ENCODE results near the gene HLTF.

The HLTF gene

DNA sequence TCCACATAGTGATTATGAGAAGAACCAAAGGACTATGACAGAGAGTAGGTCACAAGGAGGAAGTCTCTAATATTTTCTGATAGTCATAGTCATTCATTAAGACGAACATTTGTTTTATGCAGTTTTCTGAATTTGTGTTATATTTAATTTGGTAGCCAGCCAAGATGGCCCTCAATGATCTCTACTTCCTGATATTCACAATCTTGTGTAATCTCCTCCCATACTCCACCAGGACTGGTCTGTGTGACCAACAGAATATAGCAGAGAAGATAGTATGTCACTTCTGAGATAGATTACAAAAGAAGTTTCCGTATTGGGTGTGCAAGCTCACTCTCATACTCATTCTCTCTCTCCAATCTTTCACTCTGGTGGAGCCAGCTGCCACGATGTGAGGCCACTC, 30.8 kb downstream of the HLTF start:
- Histone ChIP-seq H3K36me3 (ENCODE audit: control insufficient read depth, insufficient read depth, low read length) (peaks cover 11% of the 10 kb centered on the region), H3K4me1 (ENCODE audit: control insufficient read depth, insufficient read depth, low read length) (no peaks in the 10 kb centered on the region), H3K27me3 (ENCODE audit: control insufficient read depth, insufficient read depth, low read length, poor library complexity, severe bottlenecking) (no peaks in the 10 kb centered on the region), H3K27ac (ENCODE audit: insufficient read depth, low read depth, low read length, poor library complexity, severe bottlenecking) (no peak overlapping the region), H3K9me3 (ENCODE audit: control insufficient read depth, low read length) (no peaks in the 10 kb centered on the region), H3K4me3 (ENCODE audit: insufficient read depth, low read depth, low read length) (no peak overlapping the region)
- 97 to 100% methylated on average over 2 to 3 of the region's 3 CpGs for WGBS, 2 experiments

DNA sequence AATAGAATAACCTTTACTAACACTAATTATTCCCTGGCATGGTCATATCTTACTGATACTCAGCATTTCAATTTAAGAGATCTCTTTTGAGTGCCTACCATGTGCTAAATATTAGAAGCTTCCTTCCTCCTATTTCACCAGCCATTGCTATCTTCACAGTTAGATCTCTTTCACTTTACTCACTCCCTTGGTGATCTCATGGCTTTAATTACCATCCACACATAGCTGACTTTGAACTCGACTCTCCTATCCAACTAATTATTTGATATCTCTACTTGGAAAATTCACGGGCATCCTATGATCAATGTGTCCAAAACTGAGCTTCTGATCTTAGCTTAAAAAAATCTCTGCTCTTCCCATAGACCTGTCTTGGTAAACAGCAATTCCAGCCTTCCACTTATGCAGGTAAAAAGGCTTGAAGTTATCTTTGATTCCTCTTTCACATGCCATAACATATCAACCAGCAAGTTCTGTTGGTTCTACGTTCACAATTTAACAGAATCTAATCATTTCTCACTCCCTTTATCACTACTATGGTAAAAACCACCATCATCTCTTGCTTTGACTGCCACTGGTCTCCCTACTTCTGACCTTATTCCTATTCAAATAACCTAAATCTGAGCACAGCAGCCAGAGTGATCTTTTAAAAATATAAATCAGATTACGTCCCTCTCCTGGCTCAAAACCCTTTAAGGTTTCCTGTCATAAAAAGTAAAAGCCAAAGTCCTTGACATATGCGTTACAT, 41.8 kb downstream of the HLTF start:
- Histone ChIP-seq H3K36me3 (ENCODE audit: control insufficient read depth, insufficient read depth, low read length) (peaks cover 6% of the 10 kb centered on the region), H3K4me3 (ENCODE audit: insufficient read depth, low read depth, low read length) (no peak overlapping the region), H3K9me3 (ENCODE audit: control insufficient read depth, low read length) (no peaks in the 10 kb centered on the region), H3K27ac (ENCODE audit: insufficient read depth, low read depth, low read length, poor library complexity, severe bottlenecking) (no peak overlapping the region), H3K27me3 (ENCODE audit: control insufficient read depth, insufficient read depth, low read length, poor library complexity, severe bottlenecking) (no peaks in the 10 kb centered on the region), H3K4me1 (ENCODE audit: control insufficient read depth, insufficient read depth, low read length) (no peaks in the 10 kb centered on the region)
- WGBS, 2 experiments, result 91 to 95% methylated on average over 5 of the region's 5 CpGs

DNA sequence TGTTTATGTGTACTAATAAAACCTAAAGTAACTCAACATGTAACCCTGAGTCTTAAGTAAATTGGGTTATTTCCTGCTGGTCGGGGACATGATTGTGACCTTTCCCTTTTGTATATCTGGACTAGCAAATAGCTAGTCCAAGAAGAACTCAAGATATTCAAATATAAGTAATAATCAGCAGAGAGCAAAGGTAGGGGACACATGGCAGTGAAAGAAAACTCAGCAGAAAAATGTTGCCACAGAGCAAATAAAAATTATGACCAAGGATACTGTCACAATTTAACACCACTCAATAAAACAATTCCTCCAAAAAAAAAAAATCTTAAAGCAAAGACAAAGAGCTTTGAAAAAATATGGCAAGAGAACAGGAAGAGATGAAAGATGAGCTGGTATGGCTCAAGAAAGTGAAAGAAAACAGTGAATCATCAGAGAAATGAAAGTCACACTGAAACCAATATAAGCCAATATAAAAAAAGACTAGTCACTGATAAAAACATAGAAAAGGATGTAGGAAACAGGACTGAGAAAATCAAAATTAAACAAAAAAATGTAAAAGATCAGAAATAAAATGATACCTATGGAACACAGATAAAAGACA, 43.4 kb downstream of the HLTF start:
- H3K36me3 ChIP-seq (ENCODE audit: control insufficient read depth, insufficient read depth, low read length), result peaks cover 17% of the 10 kb centered on the region
- H3K4me1 ChIP-seq (ENCODE audit: control insufficient read depth, insufficient read depth, low read length), result no peaks in the 10 kb centered on the region
- 86% methylated on average over 1 of the region's 1 CpG; no CpG with 5 or more reads in 1 of the 2 experiments for WGBS, 2 experiments
- H3K27me3 ChIP-seq (ENCODE audit: control insufficient read depth, insufficient read depth, low read length, poor library complexity, severe bottlenecking), result no peaks in the 10 kb centered on the region
- no peaks in the 10 kb centered on the region for H3K9me3 ChIP-seq (ENCODE audit: control insufficient read depth, low read length)
- H3K27ac ChIP-seq (ENCODE audit: insufficient read depth, low read depth, low read length, poor library complexity, severe bottlenecking), result no peak overlapping the region
- H3K4me3 ChIP-seq (ENCODE audit: insufficient read depth, low read depth, low read length), result no peak overlapping the region

DNA sequence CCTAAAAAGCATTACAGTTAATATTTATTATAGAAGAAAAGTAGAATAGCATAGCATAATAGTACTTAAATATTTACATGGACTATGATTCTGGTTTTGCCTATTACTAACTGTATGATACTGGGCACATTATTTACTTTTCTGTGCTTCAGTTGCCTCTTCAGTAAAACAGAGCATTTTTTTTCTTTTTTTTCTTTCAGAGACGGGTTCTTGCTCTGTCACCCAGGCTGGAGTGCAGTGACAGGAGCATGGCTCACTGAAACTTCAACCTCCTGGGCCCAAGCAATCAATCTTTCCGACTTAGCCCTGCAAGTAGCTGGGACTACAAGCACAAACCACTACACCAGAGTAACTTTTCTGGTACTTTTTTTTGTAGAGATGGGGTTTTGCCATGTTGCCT, 48.0 kb downstream of the HLTF start:
- no peaks in the 10 kb centered on the region for H3K9me3 ChIP-seq (ENCODE audit: control insufficient read depth, low read length)
- no peak overlapping the region for H3K4me3 ChIP-seq (ENCODE audit: insufficient read depth, low read depth, low read length)
- H3K27me3 ChIP-seq (ENCODE audit: control insufficient read depth, insufficient read depth, low read length, poor library complexity, severe bottlenecking), result no peaks in the 10 kb centered on the region
- peak overlapping the region; percentile 4 for H3K27ac ChIP-seq (ENCODE audit: insufficient read depth, low read depth, low read length, poor library complexity, severe bottlenecking)
- 88 to 90% methylated on average over 2 of the region's 2 CpGs for WGBS, 2 experiments
- no peaks in the 10 kb centered on the region for H3K4me1 ChIP-seq (ENCODE audit: control insufficient read depth, insufficient read depth, low read length)
- H3K36me3 ChIP-seq (ENCODE audit: control insufficient read depth, insufficient read depth, low read length), result peaks cover 21% of the 10 kb centered on the region

DNA sequence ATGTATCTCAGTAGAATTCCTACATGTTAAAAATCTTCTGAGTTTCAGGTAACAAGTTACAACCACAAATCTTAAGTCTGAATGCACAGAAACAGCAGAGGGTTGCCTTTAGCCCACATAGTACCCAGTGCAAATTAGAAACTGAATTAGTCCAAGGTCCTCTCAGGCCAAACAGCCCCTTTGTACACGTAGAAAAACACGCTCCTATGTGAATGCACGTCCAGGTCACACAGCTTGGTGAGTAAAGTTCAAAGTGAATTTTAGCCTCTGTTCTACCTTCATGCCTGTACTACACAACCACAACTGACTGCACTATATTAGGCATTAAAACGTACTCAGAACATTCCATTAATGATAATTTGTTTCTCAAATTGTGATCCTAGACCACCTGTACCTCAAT, 48.6 kb downstream of the HLTF start:
- WGBS, 2 experiments, result 91 to 95% methylated on average over 4 of the region's 4 CpGs

DNA sequence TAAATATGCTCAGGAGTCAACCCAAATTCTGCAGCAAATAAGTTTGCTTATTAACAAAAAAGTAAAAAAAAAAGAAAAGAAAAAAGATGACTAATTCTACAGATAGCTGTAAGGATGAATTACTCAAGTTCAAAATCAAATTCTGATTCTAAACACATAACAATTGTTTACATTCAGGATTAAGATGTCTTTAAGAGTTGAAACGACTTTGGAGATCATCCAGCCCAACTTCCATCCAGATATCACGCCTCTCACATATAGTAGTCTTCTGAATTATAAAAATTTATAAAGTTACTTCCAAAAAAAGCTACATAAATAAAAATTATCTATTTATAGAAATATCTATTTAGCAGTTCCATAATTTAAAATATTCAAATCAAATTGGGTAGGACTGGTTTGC, 55.2 kb downstream of the HLTF start:
- Histone ChIP-seq H3K36me3 (ENCODE audit: control insufficient read depth, insufficient read depth, low read length) (peaks cover 4% of the 10 kb centered on the region), H3K27ac (ENCODE audit: insufficient read depth, low read depth, low read length, poor library complexity, severe bottlenecking) (no peak overlapping the region), H3K4me3 (ENCODE audit: insufficient read depth, low read depth, low read length) (no peak overlapping the region), H3K27me3 (ENCODE audit: control insufficient read depth, insufficient read depth, low read length, poor library complexity, severe bottlenecking) (no peaks in the 10 kb centered on the region), H3K9me3 (ENCODE audit: control insufficient read depth, low read length) (no peaks in the 10 kb centered on the region), H3K4me1 (ENCODE audit: control insufficient read depth, insufficient read depth, low read length) (no peaks in the 10 kb centered on the region)
- 80% methylated on average over 1 of the region's 2 CpGs; no CpG with 5 or more reads in 1 of the 2 experiments for WGBS, 2 experiments

More for the DNA sequence above, 48.6 kb downstream of the HLTF start:
- Histone ChIP-seq H3K27me3 (ENCODE audit: control insufficient read depth, insufficient read depth, low read length, poor library complexity, severe bottlenecking) (no peaks in the 10 kb centered on the region), H3K36me3 (ENCODE audit: control insufficient read depth, insufficient read depth, low read length) (peaks cover 21% of the 10 kb centered on the region), H3K9me3 (ENCODE audit: control insufficient read depth, low read length) (no peaks in the 10 kb centered on the region), H3K4me1 (ENCODE audit: control insufficient read depth, insufficient read depth, low read length) (no peaks in the 10 kb centered on the region), H3K27ac (ENCODE audit: insufficient read depth, low read depth, low read length, poor library complexity, severe bottlenecking) (no peak overlapping the region), H3K4me3 (ENCODE audit: insufficient read depth, low read depth, low read length) (no peak overlapping the region)

DNA sequence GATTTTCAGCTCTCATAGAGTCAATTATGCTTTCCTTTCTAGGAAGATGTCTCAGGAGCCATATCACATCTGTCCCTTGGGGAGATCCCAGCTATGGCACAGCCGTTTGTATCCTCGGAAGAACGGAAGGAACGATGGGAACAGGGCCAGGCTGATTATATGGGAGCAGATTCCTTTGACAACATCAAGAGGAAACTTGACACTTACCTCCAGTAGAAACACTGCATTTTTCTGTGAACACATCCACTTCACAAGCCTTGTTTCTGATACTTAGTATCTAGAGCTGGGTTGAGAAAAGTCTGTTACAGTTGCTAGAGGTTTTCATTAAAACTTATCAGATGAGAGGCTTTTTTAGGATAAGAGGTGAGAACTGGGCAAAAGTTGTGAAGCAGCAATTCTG, 59.6 kb downstream of the HLTF start:
- Histone ChIP-seq H3K36me3 (ENCODE audit: control insufficient read depth, insufficient read depth, low read length) (peaks cover 18% of the 10 kb centered on the region), H3K4me1 (ENCODE audit: control insufficient read depth, insufficient read depth, low read length) (no peaks in the 10 kb centered on the region), H3K27ac (ENCODE audit: insufficient read depth, low read depth, low read length, poor library complexity, severe bottlenecking) (no peak overlapping the region), H3K9me3 (ENCODE audit: control insufficient read depth, low read length) (no peaks in the 10 kb centered on the region), H3K4me3 (ENCODE audit: insufficient read depth, low read depth, low read length) (no peak overlapping the region), H3K27me3 (ENCODE audit: control insufficient read depth, insufficient read depth, low read length, poor library complexity, severe bottlenecking) (no peaks in the 10 kb centered on the region)
- WGBS, 2 experiments, result 92 to 97% methylated on average over 4 of the region's 4 CpGs

DNA sequence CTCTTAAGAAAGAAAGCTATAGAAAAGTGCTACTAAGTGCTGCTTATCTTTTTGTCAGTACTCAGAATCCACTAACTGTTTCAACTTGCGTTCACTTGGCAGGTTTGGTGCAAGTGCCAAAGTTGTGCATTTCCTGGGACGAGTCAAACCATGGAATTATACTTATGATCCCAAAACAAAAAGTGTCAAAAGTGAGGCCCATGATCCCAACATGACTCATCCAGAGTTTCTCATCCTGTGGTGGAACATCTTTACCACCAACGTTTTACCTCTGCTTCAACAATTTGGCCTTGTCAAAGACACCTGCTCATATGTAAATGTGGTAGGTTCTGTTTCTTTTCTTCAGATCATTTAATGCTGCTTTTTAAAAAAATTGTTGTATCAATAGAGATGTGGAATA, 62.4 kb downstream of the HLTF start:
- peaks cover 18% of the 10 kb centered on the region for H3K36me3 ChIP-seq (ENCODE audit: control insufficient read depth, insufficient read depth, low read length)
- WGBS, 2 experiments, result 94 to 98% methylated on average over 3 of the region's 3 CpGs
- no peak overlapping the region for H3K27ac ChIP-seq (ENCODE audit: insufficient read depth, low read depth, low read length, poor library complexity, severe bottlenecking)
- no peaks in the 10 kb centered on the region for H3K9me3 ChIP-seq (ENCODE audit: control insufficient read depth, low read length)
- no peak overlapping the region for H3K4me3 ChIP-seq (ENCODE audit: insufficient read depth, low read depth, low read length)
- no peaks in the 10 kb centered on the region for H3K4me1 ChIP-seq (ENCODE audit: control insufficient read depth, insufficient read depth, low read length)
- no peaks in the 10 kb centered on the region for H3K27me3 ChIP-seq (ENCODE audit: control insufficient read depth, insufficient read depth, low read length, poor library complexity, severe bottlenecking)

DNA sequence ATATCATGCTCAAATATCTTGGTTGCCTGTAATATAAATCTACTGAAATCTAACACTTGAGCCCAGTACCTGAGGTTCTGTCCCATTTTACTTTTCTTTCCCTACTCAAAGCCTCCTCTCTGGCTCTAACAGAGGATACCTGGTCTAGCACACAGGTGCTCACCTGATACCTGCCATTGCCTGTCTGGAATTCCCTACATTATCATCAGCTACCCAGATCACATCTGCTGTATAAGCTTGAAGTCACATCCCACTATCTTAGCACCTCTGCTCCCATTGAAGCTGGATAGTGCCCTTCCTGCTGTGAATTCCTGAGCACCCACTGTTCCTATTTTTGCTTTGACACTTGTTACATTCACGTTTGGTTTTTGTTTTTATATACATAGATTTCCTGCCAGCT, 64.5 kb downstream of the HLTF start:
- Histone ChIP-seq H3K4me3 (ENCODE audit: insufficient read depth, low read depth, low read length) (no peak overlapping the region), H3K4me1 (ENCODE audit: control insufficient read depth, insufficient read depth, low read length) (no peaks in the 10 kb centered on the region), H3K27me3 (ENCODE audit: control insufficient read depth, insufficient read depth, low read length, poor library complexity, severe bottlenecking) (no peaks in the 10 kb centered on the region), H3K27ac (ENCODE audit: insufficient read depth, low read depth, low read length, poor library complexity, severe bottlenecking) (no peak overlapping the region), H3K36me3 (ENCODE audit: control insufficient read depth, insufficient read depth, low read length) (peaks cover 14% of the 10 kb centered on the region), H3K9me3 (ENCODE audit: control insufficient read depth, low read length) (no peaks in the 10 kb centered on the region)
- 50% methylated on average over 1 of the region's 1 CpG; no CpG with 5 or more reads in 1 of the 2 experiments for WGBS, 2 experiments

DNA sequence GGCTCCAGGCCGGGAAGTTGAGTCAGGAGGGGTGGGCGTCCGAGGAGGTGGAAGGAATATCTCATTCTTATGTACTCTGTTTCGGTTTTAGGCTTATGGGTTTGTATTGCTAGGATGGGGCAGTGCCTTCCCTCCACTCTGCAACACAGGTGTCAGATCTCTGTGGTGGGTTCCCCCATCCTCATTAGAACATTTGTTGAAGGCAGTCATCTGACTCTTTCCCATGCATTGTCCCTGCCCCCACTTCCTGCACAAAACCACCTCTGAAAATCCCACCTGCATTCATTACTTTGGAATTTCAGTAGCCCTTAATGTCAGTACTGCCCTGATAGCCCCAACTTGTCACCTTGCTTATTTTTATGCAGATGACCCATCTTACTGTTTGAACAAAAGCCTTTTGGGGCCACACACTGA, 65.5 kb downstream of the HLTF start:
- Histone ChIP-seq H3K27ac (ENCODE audit: insufficient read depth, low read depth, low read length, poor library complexity, severe bottlenecking) (no peak overlapping the region), H3K4me3 (ENCODE audit: insufficient read depth, low read depth, low read length) (no peak overlapping the region), H3K36me3 (ENCODE audit: control insufficient read depth, insufficient read depth, low read length) (peaks cover 14% of the 10 kb centered on the region), H3K4me1 (ENCODE audit: control insufficient read depth, insufficient read depth, low read length) (no peaks in the 10 kb centered on the region), H3K9me3 (ENCODE audit: control insufficient read depth, low read length) (no peaks in the 10 kb centered on the region), H3K27me3 (ENCODE audit: control insufficient read depth, insufficient read depth, low read length, poor library complexity, severe bottlenecking) (no peaks in the 10 kb centered on the region)
- WGBS, 2 experiments, result 76 to 89% methylated on average over 4 of the region's 4 CpGs
